Vagina (tissue), 2 donors: ENCODE results near the gene PIEZO2.

Source experiments
- POLR2A ChIP-seq, 2 donors: fragments of 450-650 bp; IDR thresholded peaks; one replicate each; pipeline ENCODE4 v1.6.1; 2017; ENCODE audit warnings: antibody characterized with exemption in 2 of 2, mild to moderate bottlenecking in 2 of 2, moderate library complexity in 2 of 2
- POLR2AphosphoS5 ChIP-seq, 2 donors: sonication (generic); formaldehyde crosslinking; IDR thresholded peaks; one replicate each; pipeline ENCODE4 v1.9.0; 2017; ENCODE audit warnings: antibody characterized with exemption in 2 of 2, mild to moderate bottlenecking in 2 of 2, low read depth in 1 of 2; ENCODE audit not compliant: insufficient read depth in 1 of 2
- TF ChIP-seq, protein P1 (sequence below), 3 experiments: fragments of 450-650 bp in 2 of 3; fragments of 200-600 bp in 1 of 3; sonication (generic) in 1 of 3; IDR thresholded peaks; one replicate each; pipeline ENCODE4 v1.5.1; 2017 to 2019; ENCODE audit warnings: antibody characterized with exemption in 3 of 3, mild to moderate bottlenecking in 2 of 3, moderate library complexity in 2 of 3

DNA sequence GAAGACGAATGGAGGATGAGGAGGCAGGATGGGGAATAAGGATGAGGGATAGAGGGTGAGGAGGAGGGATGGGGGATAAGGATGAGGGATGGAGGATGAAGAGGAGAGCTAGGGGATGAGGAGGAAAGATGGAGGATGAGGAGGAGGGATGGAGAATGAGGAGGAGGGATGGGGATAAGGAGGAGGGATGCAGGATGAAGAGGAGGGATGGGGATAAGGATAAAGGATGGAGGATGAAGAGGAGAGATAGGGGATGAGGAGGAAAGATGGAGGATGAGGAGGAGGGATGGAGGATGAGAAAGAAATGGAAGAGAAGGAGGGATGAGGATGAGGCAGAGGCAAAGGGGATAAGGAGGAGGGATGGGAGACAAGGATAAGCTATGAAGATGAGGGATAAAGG is 393.5 kb downstream of the PIEZO2 start:
- TF ChIP-seq POLR2A (IDR thresholded peaks at IDR 0.05) (no peak), POLR2AphosphoS5 (IDR thresholded peaks at IDR 0.05; ENCODE audit: insufficient read depth in 1 of 2, low read depth in 1 of 2) (no peak)
- TF ChIP-seq, protein P1, sequence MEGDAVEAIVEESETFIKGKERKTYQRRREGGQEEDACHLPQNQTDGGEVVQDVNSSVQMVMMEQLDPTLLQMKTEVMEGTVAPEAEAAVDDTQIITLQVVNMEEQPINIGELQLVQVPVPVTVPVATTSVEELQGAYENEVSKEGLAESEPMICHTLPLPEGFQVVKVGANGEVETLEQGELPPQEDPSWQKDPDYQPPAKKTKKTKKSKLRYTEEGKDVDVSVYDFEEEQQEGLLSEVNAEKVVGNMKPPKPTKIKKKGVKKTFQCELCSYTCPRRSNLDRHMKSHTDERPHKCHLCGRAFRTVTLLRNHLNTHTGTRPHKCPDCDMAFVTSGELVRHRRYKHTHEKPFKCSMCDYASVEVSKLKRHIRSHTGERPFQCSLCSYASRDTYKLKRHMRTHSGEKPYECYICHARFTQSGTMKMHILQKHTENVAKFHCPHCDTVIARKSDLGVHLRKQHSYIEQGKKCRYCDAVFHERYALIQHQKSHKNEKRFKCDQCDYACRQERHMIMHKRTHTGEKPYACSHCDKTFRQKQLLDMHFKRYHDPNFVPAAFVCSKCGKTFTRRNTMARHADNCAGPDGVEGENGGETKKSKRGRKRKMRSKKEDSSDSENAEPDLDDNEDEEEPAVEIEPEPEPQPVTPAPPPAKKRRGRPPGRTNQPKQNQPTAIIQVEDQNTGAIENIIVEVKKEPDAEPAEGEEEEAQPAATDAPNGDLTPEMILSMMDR (IDR thresholded peaks at IDR 0.05): no peak
